ENCODE data around the gene INPP1. TPM values are rescaled to one million over a fixed set of nuclear protein-coding genes. Genes with fewer than 3 reads are reported as not detected.

The INPP1 gene
- total and polyA plus RNA-seq, 2 of the 8 experiments (the other 6 are each of a cell fraction or from before 2014, with no cell fraction given), result 0.88 to 3.0 TPM

DNA sequence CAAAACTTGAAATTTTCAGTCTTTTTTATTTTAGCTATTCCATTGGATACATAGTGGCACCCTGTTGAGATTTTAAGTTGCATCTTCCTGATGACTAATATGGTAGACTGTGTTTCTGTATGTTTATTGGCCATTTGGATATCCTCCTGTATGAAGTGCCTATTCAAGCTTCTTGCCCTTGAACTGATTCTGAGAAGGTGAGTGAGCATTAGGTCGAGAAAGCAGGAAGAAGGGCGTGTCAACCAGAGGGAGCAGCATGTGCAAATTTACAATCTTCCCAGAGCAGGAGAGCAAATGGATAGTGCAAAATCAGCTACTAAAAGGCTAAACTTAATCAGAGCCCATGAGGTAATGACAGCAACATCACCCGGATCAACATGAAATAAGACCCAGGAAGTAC is 8.6 kb downstream of the INPP1 start (continued):
- TF ChIP-seq, protein P1, sequence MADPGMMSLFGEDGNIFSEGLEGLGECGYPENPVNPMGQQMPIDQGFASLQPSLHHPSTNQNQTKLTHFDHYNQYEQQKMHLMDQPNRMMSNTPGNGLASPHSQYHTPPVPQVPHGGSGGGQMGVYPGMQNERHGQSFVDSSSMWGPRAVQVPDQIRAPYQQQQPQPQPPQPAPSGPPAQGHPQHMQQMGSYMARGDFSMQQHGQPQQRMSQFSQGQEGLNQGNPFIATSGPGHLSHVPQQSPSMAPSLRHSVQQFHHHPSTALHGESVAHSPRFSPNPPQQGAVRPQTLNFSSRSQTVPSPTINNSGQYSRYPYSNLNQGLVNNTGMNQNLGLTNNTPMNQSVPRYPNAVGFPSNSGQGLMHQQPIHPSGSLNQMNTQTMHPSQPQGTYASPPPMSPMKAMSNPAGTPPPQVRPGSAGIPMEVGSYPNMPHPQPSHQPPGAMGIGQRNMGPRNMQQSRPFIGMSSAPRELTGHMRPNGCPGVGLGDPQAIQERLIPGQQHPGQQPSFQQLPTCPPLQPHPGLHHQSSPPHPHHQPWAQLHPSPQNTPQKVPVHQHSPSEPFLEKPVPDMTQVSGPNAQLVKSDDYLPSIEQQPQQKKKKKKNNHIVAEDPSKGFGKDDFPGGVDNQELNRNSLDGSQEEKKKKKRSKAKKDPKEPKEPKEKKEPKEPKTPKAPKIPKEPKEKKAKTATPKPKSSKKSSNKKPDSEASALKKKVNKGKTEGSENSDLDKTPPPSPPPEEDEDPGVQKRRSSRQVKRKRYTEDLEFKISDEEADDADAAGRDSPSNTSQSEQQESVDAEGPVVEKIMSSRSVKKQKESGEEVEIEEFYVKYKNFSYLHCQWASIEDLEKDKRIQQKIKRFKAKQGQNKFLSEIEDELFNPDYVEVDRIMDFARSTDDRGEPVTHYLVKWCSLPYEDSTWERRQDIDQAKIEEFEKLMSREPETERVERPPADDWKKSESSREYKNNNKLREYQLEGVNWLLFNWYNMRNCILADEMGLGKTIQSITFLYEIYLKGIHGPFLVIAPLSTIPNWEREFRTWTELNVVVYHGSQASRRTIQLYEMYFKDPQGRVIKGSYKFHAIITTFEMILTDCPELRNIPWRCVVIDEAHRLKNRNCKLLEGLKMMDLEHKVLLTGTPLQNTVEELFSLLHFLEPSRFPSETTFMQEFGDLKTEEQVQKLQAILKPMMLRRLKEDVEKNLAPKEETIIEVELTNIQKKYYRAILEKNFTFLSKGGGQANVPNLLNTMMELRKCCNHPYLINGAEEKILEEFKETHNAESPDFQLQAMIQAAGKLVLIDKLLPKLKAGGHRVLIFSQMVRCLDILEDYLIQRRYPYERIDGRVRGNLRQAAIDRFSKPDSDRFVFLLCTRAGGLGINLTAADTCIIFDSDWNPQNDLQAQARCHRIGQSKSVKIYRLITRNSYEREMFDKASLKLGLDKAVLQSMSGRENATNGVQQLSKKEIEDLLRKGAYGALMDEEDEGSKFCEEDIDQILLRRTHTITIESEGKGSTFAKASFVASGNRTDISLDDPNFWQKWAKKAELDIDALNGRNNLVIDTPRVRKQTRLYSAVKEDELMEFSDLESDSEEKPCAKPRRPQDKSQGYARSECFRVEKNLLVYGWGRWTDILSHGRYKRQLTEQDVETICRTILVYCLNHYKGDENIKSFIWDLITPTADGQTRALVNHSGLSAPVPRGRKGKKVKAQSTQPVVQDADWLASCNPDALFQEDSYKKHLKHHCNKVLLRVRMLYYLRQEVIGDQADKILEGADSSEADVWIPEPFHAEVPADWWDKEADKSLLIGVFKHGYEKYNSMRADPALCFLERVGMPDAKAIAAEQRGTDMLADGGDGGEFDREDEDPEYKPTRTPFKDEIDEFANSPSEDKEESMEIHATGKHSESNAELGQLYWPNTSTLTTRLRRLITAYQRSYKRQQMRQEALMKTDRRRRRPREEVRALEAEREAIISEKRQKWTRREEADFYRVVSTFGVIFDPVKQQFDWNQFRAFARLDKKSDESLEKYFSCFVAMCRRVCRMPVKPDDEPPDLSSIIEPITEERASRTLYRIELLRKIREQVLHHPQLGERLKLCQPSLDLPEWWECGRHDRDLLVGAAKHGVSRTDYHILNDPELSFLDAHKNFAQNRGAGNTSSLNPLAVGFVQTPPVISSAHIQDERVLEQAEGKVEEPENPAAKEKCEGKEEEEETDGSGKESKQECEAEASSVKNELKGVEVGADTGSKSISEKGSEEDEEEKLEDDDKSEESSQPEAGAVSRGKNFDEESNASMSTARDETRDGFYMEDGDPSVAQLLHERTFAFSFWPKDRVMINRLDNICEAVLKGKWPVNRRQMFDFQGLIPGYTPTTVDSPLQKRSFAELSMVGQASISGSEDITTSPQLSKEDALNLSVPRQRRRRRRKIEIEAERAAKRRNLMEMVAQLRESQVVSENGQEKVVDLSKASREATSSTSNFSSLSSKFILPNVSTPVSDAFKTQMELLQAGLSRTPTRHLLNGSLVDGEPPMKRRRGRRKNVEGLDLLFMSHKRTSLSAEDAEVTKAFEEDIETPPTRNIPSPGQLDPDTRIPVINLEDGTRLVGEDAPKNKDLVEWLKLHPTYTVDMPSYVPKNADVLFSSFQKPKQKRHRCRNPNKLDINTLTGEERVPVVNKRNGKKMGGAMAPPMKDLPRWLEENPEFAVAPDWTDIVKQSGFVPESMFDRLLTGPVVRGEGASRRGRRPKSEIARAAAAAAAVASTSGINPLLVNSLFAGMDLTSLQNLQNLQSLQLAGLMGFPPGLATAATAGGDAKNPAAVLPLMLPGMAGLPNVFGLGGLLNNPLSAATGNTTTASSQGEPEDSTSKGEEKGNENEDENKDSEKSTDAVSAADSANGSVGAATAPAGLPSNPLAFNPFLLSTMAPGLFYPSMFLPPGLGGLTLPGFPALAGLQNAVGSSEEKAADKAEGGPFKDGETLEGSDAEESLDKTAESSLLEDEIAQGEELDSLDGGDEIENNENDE (IDR thresholded peaks at IDR 0.05; ENCODE audit: insufficient replicate concordance, low read length), result no peak
- TF ChIP-seq POLR2AphosphoS5 (IDR thresholded peaks at IDR 0.05; ENCODE audit: low read depth, low read length), result no peak
- no peak for TF ChIP-seq EZH2 (IDR thresholded peaks at IDR 0.05; ENCODE audit: low read depth, low read length, severe bottlenecking)
- no peak for TF ChIP-seq PHF8 (conservative IDR thresholded peaks at IDR 0.05; ENCODE audit: low read depth, low read length)
- TF ChIP-seq EGR1 (IDR thresholded peaks at IDR 0.05; ENCODE audit: borderline replicate concordance, low read depth, low read length), result no peak
- TF ChIP-seq SAP30 (IDR thresholded peaks at IDR 0.05; ENCODE audit: insufficient read depth, insufficient replicate concordance, low read length), result no peak
- TF ChIP-seq KDM5A (IDR thresholded peaks at IDR 0.05; ENCODE audit: low read length), result no peak
- no peak for TF ChIP-seq SUZ12 (IDR thresholded peaks at IDR 0.05; ENCODE audit: low read length)
- TF ChIP-seq CTBP2 (IDR thresholded peaks at IDR 0.05; ENCODE audit: borderline replicate concordance, insufficient read depth, insufficient read length, low read length), result no peak
- TF ChIP-seq HDAC6 (IDR thresholded peaks at IDR 0.05; ENCODE audit: low read depth, low read length), result no peak
- TF ChIP-seq MAFK (IDR thresholded peaks at IDR 0.05; ENCODE audit: low read depth, low read length), result no peak

Data from H1 (cell line).